SK-N-SH treated with all-trans-retinoic acid at 6 μM for 48 hours (cell line): ENCODE measurements around the gene DMD.

Source experiments
- ARNTL ChIP-seq: fragments of 450-650 bp; formaldehyde crosslinking; IDR thresholded peaks from 2 replicates; pipeline ENCODE4 v1.5.0; 2020; ENCODE audit warnings: low read depth, mild to moderate bottlenecking, moderate library complexity, borderline replicate concordance
- BACH2 ChIP-seq: fragments of 250-450 bp; sonication (Bioruptor Pico); IDR thresholded peaks from 2 replicates; pipeline ENCODE4 v1.9.0; 2021; ENCODE audit warnings: mild to moderate bottlenecking, borderline replicate concordance
- CSDC2 ChIP-seq: fragments of 250-450 bp; sonication (Bioruptor Pico); IDR thresholded peaks from 2 replicates; pipeline ENCODE4 v1.5.0; 2020; ENCODE audit warnings: mild to moderate bottlenecking, moderate library complexity
- GLIS3 ChIP-seq: fragments of 250-450 bp; sonication (Bioruptor Pico); IDR thresholded peaks from 2 replicates; pipeline ENCODE4 v1.5.0; 2020; ENCODE audit warnings: mild to moderate bottlenecking, moderate library complexity
- ISL1 ChIP-seq: fragments of 250-450 bp; sonication (Bioruptor Pico); IDR thresholded peaks from 2 replicates; pipeline ENCODE4 v2.1.2; 2022; ENCODE audit warnings: mild to moderate bottlenecking, moderate library complexity
- PPARA ChIP-seq: fragments of 250-450 bp; sonication (Bioruptor Pico); IDR thresholded peaks from 2 replicates; pipeline ENCODE4 v1.5.0; 2020; ENCODE audit warnings: mild to moderate bottlenecking, borderline replicate concordance
- RARB ChIP-seq: fragments of 250-450 bp; sonication (Bioruptor Pico); IDR thresholded peaks from 2 replicates; pipeline ENCODE4 v1.8.0; 2021; ENCODE audit warnings: mild to moderate bottlenecking, moderate library complexity
- ZFP30 ChIP-seq: fragments of 450-650 bp; formaldehyde crosslinking; IDR thresholded peaks from 2 replicates; pipeline ENCODE4 v1.5.0; 2022; ENCODE audit warnings: mild to moderate bottlenecking, moderate library complexity
- ZNF70 ChIP-seq: fragments of 450-650 bp; formaldehyde crosslinking; IDR thresholded peaks from 2 replicates; pipeline ENCODE4 v1.5.0; 2020; ENCODE audit warnings: mild to moderate bottlenecking, moderate library complexity
- ZNF8 ChIP-seq: fragments of 450-650 bp; formaldehyde crosslinking; IDR thresholded peaks from 2 replicates; pipeline ENCODE4 v1.5.0; 2020; ENCODE audit warnings: mild to moderate bottlenecking, moderate library complexity
- TF ChIP-seq, protein P1 (sequence below): fragments of 250-450 bp; sonication (Bioruptor Pico); IDR thresholded peaks from 2 replicates; pipeline ENCODE4 v1.5.1; 2021; ENCODE audit warnings: mild to moderate bottlenecking, moderate library complexity
- TF ChIP-seq, protein P2 (sequence below): fragments of 250-450 bp; sonication (Bioruptor Pico); IDR thresholded peaks from 2 replicates; pipeline ENCODE4 v1.5.0; 2020; ENCODE audit warnings: mild to moderate bottlenecking, moderate library complexity

DNA sequence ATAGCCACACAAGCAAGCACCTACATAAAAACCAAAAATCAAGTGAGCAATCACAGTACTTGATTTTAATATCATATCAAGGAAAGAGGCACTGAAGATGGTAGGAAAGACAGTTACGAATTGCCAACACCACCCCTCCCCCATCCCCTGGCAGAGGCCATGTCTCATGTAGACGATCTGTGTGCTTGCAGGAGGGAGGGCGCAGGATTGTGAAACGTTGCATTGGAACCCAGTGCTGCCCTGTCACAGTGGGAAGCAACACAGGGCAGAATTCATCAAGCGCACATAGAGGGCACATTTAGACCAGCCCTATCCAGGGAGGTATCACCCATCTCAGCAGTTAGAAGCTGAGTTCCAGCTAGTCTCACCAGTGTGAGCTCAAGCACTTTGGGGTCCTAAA lies 359.8 kb downstream of the DMD start:
- no peak for TF ChIP-seq GLIS3 (CRISPR knock-in tag)
- TF ChIP-seq ARNTL (CRISPR knock-in tag), result no peak
- TF ChIP-seq ISL1, result no peak
- no peak for TF ChIP-seq ZNF70 (CRISPR knock-in tag)
- no peak for TF ChIP-seq BACH2 (CRISPR knock-in tag)
- TF ChIP-seq ZNF8 (CRISPR knock-in tag), result no peak
- TF ChIP-seq CSDC2 (CRISPR knock-in tag), result no peak
- TF ChIP-seq RARB (CRISPR knock-in tag), result no peak
- TF ChIP-seq PPARA (CRISPR knock-in tag), result no peak
- TF ChIP-seq, protein P1, sequence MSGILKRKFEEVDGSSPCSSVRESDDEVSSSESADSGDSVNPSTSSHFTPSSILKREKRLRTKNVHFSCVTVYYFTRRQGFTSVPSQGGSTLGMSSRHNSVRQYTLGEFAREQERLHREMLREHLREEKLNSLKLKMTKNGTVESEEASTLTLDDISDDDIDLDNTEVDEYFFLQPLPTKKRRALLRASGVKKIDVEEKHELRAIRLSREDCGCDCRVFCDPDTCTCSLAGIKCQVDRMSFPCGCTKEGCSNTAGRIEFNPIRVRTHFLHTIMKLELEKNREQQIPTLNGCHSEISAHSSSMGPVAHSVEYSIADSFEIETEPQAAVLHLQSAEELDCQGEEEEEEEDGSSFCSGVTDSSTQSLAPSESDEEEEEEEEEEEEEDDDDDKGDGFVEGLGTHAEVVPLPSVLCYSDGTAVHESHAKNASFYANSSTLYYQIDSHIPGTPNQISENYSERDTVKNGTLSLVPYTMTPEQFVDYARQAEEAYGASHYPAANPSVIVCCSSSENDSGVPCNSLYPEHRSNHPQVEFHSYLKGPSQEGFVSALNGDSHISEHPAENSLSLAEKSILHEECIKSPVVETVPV, result no peak
- TF ChIP-seq, protein P2, sequence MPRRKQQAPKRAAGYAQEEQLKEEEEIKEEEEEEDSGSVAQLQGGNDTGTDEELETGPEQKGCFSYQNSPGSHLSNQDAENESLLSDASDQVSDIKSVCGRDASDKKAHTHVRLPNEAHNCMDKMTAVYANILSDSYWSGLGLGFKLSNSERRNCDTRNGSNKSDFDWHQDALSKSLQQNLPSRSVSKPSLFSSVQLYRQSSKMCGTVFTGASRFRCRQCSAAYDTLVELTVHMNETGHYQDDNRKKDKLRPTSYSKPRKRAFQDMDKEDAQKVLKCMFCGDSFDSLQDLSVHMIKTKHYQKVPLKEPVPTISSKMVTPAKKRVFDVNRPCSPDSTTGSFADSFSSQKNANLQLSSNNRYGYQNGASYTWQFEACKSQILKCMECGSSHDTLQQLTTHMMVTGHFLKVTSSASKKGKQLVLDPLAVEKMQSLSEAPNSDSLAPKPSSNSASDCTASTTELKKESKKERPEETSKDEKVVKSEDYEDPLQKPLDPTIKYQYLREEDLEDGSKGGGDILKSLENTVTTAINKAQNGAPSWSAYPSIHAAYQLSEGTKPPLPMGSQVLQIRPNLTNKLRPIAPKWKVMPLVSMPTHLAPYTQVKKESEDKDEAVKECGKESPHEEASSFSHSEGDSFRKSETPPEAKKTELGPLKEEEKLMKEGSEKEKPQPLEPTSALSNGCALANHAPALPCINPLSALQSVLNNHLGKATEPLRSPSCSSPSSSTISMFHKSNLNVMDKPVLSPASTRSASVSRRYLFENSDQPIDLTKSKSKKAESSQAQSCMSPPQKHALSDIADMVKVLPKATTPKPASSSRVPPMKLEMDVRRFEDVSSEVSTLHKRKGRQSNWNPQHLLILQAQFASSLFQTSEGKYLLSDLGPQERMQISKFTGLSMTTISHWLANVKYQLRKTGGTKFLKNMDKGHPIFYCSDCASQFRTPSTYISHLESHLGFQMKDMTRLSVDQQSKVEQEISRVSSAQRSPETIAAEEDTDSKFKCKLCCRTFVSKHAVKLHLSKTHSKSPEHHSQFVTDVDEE, result no peak
- TF ChIP-seq ZFP30, result no peak
